Subcutaneous adipose tissue (tissue), 4 donors: Measurements from ENCODE around the gene SGTA. TPM values are rescaled to one million over a fixed set of nuclear protein-coding genes. Genes with fewer than 3 reads are reported as not detected.

Experiments
- total RNA-seq, 4 donors: library from RNA; depleted of rRNA; stranded (reverse); fragments of >200 nt; gene quantifications; one replicate each; pipeline ENCODE4 v1.1.0, GENCODE V29; 2016
- TF ChIP-seq, protein P1 (sequence below): fragments of 450-650 bp; IDR thresholded peaks from one replicate; pipeline ENCODE4 v1.5.1; 2016; ENCODE audit warnings: low read depth, mild to moderate bottlenecking, control low read depth, antibody characterized with exemption, moderate library complexity

SGTA gene
- total RNA-seq, 4 donors from 2014 or later = 14.8 to 43.1 (median 24.2) TPM

DNA sequence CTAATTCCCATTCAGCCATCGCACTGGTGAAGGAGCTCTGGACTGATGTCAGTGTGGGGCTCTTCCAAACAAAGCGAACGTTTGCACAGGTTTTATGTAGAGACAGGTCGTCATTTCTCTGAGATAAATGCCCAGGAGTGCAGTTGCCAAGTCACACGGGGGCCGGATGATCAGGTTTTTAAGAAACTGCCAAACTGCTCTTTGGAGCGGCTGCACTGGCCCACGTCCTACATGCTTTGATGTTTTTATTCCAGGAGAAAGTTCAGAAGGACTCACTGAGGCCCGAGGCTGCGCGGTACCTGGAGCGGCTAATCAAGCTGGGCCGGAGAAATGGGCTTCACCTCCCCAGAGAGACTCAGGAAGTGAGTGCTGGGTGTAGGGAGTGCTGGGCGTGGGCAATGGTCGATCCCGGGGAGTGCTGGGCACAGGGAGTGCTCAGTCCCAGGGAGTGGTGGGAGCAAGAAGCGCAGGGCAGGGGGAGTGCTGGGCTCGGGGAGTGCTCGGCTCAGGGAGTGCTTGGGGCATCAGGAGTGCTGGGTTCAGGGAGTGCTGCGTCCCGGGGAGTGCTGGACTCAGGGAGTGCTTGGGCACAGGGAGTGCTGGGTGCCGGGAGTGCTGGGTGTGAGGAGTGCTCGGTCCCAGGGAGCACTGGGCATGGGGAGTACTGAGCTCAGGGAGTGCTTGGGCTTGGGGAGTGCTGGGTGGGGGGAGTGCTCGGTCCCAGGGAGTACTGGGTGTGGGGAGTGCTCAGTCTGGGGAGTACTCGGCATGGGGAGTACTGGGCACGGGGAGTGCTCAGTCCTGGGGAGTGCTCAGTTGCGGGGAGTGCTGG lies 13.0 kb upstream of the SGTA start:
- TF ChIP-seq, protein P1, sequence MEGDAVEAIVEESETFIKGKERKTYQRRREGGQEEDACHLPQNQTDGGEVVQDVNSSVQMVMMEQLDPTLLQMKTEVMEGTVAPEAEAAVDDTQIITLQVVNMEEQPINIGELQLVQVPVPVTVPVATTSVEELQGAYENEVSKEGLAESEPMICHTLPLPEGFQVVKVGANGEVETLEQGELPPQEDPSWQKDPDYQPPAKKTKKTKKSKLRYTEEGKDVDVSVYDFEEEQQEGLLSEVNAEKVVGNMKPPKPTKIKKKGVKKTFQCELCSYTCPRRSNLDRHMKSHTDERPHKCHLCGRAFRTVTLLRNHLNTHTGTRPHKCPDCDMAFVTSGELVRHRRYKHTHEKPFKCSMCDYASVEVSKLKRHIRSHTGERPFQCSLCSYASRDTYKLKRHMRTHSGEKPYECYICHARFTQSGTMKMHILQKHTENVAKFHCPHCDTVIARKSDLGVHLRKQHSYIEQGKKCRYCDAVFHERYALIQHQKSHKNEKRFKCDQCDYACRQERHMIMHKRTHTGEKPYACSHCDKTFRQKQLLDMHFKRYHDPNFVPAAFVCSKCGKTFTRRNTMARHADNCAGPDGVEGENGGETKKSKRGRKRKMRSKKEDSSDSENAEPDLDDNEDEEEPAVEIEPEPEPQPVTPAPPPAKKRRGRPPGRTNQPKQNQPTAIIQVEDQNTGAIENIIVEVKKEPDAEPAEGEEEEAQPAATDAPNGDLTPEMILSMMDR = no peak

- TF ChIP-seq, protein P1 = no peak
Observed at GRCh38 chr19:2793577-2793976, 10.5 kb upstream of the SGTA start.

DNA sequence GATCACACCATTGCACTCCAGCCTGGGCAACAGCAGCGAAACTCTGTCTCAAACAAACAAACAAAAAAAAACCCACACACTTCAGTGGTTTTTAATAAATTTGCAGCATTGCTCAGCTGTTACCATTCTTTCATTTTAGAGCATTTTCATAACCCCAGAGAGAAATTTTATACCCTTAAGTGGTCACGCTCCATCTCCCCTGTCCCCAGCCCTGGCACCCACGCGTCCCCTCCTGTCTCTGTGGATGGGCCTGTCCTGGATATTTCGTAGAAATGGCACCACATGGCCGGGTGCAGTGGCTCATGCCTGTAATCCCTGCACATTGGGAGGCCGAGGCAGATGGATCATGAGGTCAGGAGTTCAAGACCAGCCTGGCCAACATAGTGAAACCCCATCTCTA lies 10.1 kb upstream of the SGTA start:
- TF ChIP-seq, protein P1 = no peak

DNA sequence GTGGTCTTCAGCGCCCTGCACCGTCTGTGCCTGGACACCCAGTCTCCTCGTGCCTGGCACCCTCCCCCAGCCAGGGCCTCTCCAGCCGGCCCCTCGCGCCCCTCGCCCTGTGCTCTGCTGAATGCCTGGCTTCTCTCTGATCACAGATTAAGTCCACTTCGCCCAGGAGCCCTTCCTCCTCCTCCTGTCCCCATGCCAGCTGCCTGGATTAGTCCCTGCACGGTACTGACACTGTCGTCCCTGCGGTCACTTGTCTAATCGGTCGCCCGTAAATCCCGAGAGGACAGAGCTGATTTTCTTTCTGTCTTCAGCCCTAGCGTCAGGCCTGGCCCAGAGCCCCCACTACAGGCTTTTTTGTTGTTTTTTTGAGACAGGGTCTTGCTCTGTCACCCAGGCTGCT lies 8.8 kb upstream of the SGTA start:
- TF ChIP-seq, protein P1 = no peak

DNA sequence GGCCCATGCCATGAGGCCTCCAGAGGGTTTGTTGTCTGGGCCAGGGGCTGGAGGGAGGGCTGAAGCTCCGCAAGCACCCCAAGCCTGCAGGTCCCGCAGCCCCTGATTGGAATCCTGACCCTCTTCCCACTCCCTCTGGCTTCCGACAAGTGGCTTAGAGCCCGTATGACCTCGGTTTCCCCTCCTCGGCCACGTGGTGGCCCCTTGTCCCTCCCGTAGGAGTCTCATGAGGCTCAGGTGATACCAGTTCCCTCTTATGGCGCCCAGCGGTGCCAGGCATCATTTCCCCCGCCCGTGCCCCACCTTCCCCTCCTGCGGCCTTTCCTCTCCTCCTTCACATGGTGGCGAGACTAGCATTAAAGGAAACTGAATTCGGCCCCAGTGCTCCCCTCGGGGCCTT lies 8.4 kb upstream of the SGTA start:
- TF ChIP-seq, protein P1 = no peak

- TF ChIP-seq, protein P1 = no peak
Observed at GRCh38 chr19:2790557-2791271, 7.6 kb upstream of the SGTA start.

GRCh38 chr19:2790194-2790556 lies 7.1 kb upstream of the SGTA start:
- TF ChIP-seq, protein P1 = no peak
